HAP-1 (cell line): ENCODE data around the gene P2RY14.

Source experiments
- DNase-seq, 2 experiments: peaks; one replicate each; pipeline ENCODE4 v3.0.0-alpha.2; 2016 to 2020; ENCODE audit warnings: low spot score in 2 of 2
- H3K27me3 ChIP-seq: fragments of 250-450 bp; sonication (Bioruptor Pico); 2 replicates; pipeline ENCODE4 v1.5.1; 2020; ENCODE audit warnings: low read depth, mild to moderate bottlenecking, moderate library complexity
- H3K36me3 ChIP-seq: fragments of 250-450 bp; sonication (Bioruptor Pico); replicated peaks from 2 replicates; pipeline ENCODE4 v1.5.1; 2020; ENCODE audit warnings: mild to moderate bottlenecking
- H3K4me1 ChIP-seq: fragments of 250-450 bp; sonication (Bioruptor Pico); 2 replicates; pipeline ENCODE4 v1.5.1; 2020; ENCODE audit warnings: mild to moderate bottlenecking
- H3K4me3 ChIP-seq: fragments of 250-450 bp; sonication (Bioruptor Pico); 2 replicates; pipeline ENCODE4 v1.5.1; 2020; ENCODE audit warnings: mild to moderate bottlenecking, moderate library complexity
- H3K9me3 ChIP-seq: fragments of 250-450 bp; sonication (Bioruptor Pico); 2 replicates; pipeline ENCODE4 v1.5.1; 2020; ENCODE audit warnings: mild to moderate bottlenecking, moderate library complexity
- in situ Hi-C: fragments of 300-500 bp; cut with MboI; formaldehyde crosslinking; loops from 3 replicates; pipeline ENCODE4 v1.14.3; 2020; ENCODE audit warnings: low sequenced_read_pairs, inconsistent platforms, mixed read lengths

Gene P2RY14

GRCh38 chr3:151227807-151228665 is 50.3 kb downstream of the P2RY14 start:
- no peaks in the 10 kb centered on the region for H3K9me3 ChIP-seq
- H3K36me3 ChIP-seq, result no peaks in the 10 kb centered on the region
- no peaks in the 10 kb centered on the region for H3K27me3 ChIP-seq
- H3K4me1 ChIP-seq, result no peaks in the 10 kb centered on the region; the same call in 1 of the 2 replicates
- no peak overlapping the region for H3K4me3 ChIP-seq
- peak; percentile 56 to 81 for DNase-seq
- in situ Hi-C loops, result loop anchor here (5.0 kb wide), 1 partner anchor 49 kb away; the partner anchor contains the start of gene P2RY14

- no peak for DNase-seq
- in situ Hi-C loops, result loop anchor here (5.0 kb wide), 1 partner anchor 50 kb away; the partner anchor contains the start of gene P2RY14
- H3K4me3 ChIP-seq, result no peak overlapping the region
- H3K27me3 ChIP-seq, result no peaks in the 10 kb centered on the region
- no peaks in the 10 kb centered on the region for H3K9me3 ChIP-seq
- no peaks in the 10 kb centered on the region; the same call in 1 of the 2 replicates for H3K4me1 ChIP-seq
- H3K36me3 ChIP-seq, result no peaks in the 10 kb centered on the region
Observed at GRCh38 chr3:151227266-151227806, 51.0 kb downstream of the P2RY14 start.

- Histone ChIP-seq H3K27me3 (no peaks in the 10 kb centered on the region), H3K9me3 (no peaks in the 10 kb centered on the region), H3K4me1 (no peaks in the 10 kb centered on the region; the same call in 1 of the 2 replicates), H3K4me3 (no peak overlapping the region), H3K36me3 (no peaks in the 10 kb centered on the region)
- no peak for DNase-seq
- in situ Hi-C loops, result loop anchor here (5.0 kb wide), 1 partner anchor 50 kb away; the partner anchor contains the start of gene P2RY14
Observed at GRCh38 chr3:151226825-151227224, 51.5 kb downstream of the P2RY14 start.

GRCh38 chr3:151226088-151226563 is 52.2 kb downstream of the P2RY14 start:
- H3K36me3 ChIP-seq, result no peaks in the 10 kb centered on the region
- H3K27me3 ChIP-seq, result no peaks in the 10 kb centered on the region
- no peak overlapping the region for H3K4me3 ChIP-seq
- in situ Hi-C loops, result loop anchor here (5.0 kb wide), 1 partner anchor 51 kb away; the partner anchor contains the start of gene P2RY14
- no peak for DNase-seq
- H3K9me3 ChIP-seq, result no peaks in the 10 kb centered on the region
- no peaks in the 10 kb centered on the region; the same call in 1 of the 2 replicates for H3K4me1 ChIP-seq

GRCh38 chr3:151225040-151225975 is 53.0 kb downstream of the P2RY14 start:
- in situ Hi-C loops, result loop anchor here (5.0 kb wide), 1 partner anchor 52 kb away; the partner anchor contains the start of gene P2RY14
- no peak for DNase-seq
- no peaks in the 10 kb centered on the region for H3K27me3 ChIP-seq
- H3K36me3 ChIP-seq, result no peaks in the 10 kb centered on the region
- H3K4me1 ChIP-seq, result no peaks in the 10 kb centered on the region; the same call in 1 of the 2 replicates
- H3K9me3 ChIP-seq, result no peaks in the 10 kb centered on the region
- H3K4me3 ChIP-seq, result no peak overlapping the region

GRCh38 chr3:151224268-151224866 is 54.0 kb downstream of the P2RY14 start:
- in situ Hi-C loops, result no loop called here
- no peaks in the 10 kb centered on the region for H3K27me3 ChIP-seq
- H3K4me3 ChIP-seq, result no peak overlapping the region
- no peaks in the 10 kb centered on the region; the same call in 1 of the 2 replicates for H3K4me1 ChIP-seq
- H3K36me3 ChIP-seq, result no peaks in the 10 kb centered on the region
- no peak for DNase-seq
- H3K9me3 ChIP-seq, result no peaks in the 10 kb centered on the region

GRCh38 chr3:151219056-151219455 is 59.3 kb downstream of the P2RY14 start:
- Histone ChIP-seq H3K9me3 (no peaks in the 10 kb centered on the region), H3K4me1 (no peaks in the 10 kb centered on the region), H3K27me3 (no peaks in the 10 kb centered on the region), H3K4me3 (no peak overlapping the region), H3K36me3 (no peaks in the 10 kb centered on the region)
- in situ Hi-C loops, result no loop called here
- DNase-seq, result no peak

- DNase-seq, result no peak
- Histone ChIP-seq H3K27me3 (no peaks in the 10 kb centered on the region), H3K4me1 (no peaks in the 10 kb centered on the region), H3K36me3 (no peaks in the 10 kb centered on the region), H3K9me3 (no peaks in the 10 kb centered on the region), H3K4me3 (no peak overlapping the region)
- in situ Hi-C loops, result no loop called here
Observed at GRCh38 chr3:151218136-151218535, 60.2 kb downstream of the P2RY14 start.

GRCh38 chr3:151216641-151217607 is 61.4 kb downstream of the P2RY14 start:
- in situ Hi-C loops, result no loop called here
- no peaks in the 10 kb centered on the region for H3K4me1 ChIP-seq
- no peak for DNase-seq

GRCh38 chr3:151214459-151214858 is 63.9 kb downstream of the P2RY14 start:
- Histone ChIP-seq H3K36me3 (no peaks in the 10 kb centered on the region), H3K27me3 (no peaks in the 10 kb centered on the region), H3K4me1 (no peaks in the 10 kb centered on the region), H3K9me3 (no peaks in the 10 kb centered on the region), H3K4me3 (no peak overlapping the region)
- in situ Hi-C loops, result no loop called here
- DNase-seq, result no peak

More at GRCh38 chr3:151216641-151217607, 61.4 kb downstream of the P2RY14 start:
- Histone ChIP-seq H3K9me3 (no peaks in the 10 kb centered on the region), H3K27me3 (no peaks in the 10 kb centered on the region), H3K36me3 (no peaks in the 10 kb centered on the region), H3K4me3 (no peak overlapping the region)

- H3K4me1 ChIP-seq, result no peaks in the 10 kb centered on the region
- no peaks in the 10 kb centered on the region for H3K9me3 ChIP-seq
- in situ Hi-C loops, result no loop called here
- H3K36me3 ChIP-seq, result no peaks in the 10 kb centered on the region
- DNase-seq, result no peak
- H3K27me3 ChIP-seq, result no peaks in the 10 kb centered on the region
- no peak overlapping the region for H3K4me3 ChIP-seq
Observed at GRCh38 chr3:151213881-151214280, 64.5 kb downstream of the P2RY14 start.

GRCh38 chr3:151213151-151213550 is 65.2 kb downstream of the P2RY14 start:
- in situ Hi-C loops, result no loop called here
- no peaks in the 10 kb centered on the region for H3K36me3 ChIP-seq
- no peaks in the 10 kb centered on the region for H3K9me3 ChIP-seq
- no peaks in the 10 kb centered on the region for H3K27me3 ChIP-seq
- no peak overlapping the region for H3K4me3 ChIP-seq
- DNase-seq, result no peak
- no peaks in the 10 kb centered on the region for H3K4me1 ChIP-seq
